Stimulated activated CD8-positive, alpha-beta memory T cell treated with anti-CD3 and anti-CD28 coated beads, Interleukin-15, amount 100 ng/mL, for 48 hours (primary cell): ENCODE results near the gene GPR157.
A peak's percentile ranks its signal among the peaks of the same experiment; 100 is the strongest.
"Not testable (repeated sequence)": the region's sequence is repeated elsewhere in the genome, so short reads cannot be mapped to it uniquely, and the experiment has no call there.

Experiments used
- DNase-seq, 2 donors: peaks; one replicate each; pipeline ENCODE4 v3.0.0-alpha.2; 2020; ENCODE audit warnings: low read depth in 2 of 2

GPR157 gene

DNA sequence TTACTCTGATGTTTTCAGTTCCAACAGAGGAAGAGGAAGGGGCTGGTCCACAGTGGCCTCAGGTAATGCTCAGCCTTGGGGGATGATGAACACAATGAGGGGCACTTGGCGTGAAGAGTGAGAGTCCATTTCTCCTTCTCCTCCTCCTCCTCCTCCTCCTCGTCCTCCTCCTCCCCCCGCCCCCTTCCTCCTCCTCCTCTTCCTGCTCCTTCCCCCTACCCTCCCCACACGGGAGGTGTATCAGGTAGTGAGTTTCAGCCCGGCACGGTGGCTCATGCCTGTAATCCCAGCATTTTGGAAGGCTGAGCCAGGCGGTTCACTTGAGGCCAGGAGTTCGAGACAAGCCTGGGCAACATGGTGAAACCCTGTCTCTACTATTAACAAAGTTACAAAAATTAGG, 17.3 kb upstream of the GPR157 start:
- no peak for DNase-seq

DNA sequence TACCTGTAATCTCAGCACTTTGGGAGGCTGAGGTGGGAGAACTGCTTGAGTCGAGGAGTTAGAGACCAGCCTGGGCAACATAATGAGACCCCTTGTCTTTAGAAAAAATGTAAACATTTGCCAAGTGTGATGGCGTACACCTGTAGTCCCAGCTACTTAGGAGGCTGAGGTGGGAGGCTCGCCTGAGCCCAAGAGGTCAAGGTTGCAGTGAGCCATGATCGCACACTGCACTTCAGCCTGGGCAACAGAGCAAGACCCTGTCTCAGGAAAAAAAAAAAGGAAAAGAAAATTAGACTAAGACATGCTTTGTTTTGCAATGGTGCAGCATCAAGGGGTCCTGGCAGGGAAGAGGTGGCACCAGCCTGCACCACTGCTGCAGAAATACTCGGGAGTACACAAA, 16.8 kb upstream of the GPR157 start:
- DNase-seq = no peak

DNA sequence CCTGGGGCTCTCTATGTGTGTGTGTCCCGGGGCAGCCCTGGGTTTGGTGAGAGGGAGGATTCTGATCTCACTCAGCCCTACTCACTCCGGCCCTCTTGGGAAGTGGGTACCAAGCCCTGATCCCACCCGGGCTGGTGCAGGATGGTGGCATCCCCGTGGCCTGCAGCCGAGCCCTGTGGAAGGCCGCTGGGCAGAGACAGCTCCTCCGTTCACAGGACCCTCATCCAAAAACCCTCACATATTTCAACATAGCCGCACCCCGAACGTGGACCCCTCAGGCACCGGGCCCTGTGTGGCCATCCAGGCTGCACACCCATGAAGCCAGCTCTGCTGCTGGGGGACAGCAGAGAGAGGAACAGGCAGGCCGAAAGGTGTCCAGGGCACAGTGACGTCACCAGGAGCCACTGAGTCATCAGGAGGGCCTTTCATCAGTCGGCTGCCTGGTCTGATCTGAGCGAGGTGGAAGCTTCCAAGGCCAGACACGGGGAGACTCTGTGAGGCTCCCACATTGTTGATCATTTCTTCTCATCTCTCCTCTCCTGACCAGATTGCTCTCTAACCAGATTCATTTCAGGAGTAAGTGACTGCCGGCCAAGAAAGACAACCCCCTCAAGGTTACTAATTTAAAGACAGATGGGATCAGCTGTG, 16.2 kb upstream of the GPR157 start:
- DNase-seq = peak in 1 of 2 donors; percentile 3

DNA sequence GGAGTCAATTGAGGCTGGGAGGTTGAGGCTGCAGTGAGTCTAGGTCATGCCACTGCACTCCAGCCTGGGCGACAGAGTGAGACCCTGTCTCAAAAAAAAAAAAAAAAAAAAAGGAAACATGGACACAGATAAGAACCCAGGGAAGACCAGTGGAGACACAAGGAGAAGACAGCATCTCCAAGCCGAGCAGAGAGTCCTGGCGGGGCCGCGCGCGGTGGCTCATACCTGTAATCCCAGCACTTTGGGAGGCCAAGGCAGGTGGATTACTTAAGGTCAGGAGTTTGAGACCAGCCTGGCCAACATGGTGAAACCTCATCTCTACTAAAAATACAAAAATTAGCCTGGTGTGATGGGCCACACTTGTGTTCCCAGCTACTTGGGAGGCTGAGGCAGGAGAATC, 15.6 kb upstream of the GPR157 start:
- DNase-seq = not testable (repeated sequence)

DNA sequence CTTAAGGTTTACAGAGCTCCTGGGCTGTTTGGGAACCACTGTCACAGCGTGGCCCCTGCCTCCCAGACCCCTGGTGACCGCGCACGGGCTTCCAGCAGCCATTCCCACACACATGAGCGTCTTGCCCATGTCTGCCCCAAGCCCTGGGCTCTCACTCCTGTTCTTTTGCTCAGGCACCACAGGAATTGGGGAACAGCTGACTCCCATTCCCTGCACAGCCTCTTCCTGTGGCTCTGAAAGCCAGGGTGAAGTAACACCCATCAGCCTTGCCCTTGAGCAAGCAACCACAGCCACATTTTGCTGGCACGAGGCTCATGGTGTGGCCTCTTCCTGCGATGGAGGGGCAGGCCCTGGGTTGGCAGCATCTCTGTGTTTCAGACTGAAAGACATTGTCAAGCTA, 14.3 kb upstream of the GPR157 start:
- no peak for DNase-seq

DNA sequence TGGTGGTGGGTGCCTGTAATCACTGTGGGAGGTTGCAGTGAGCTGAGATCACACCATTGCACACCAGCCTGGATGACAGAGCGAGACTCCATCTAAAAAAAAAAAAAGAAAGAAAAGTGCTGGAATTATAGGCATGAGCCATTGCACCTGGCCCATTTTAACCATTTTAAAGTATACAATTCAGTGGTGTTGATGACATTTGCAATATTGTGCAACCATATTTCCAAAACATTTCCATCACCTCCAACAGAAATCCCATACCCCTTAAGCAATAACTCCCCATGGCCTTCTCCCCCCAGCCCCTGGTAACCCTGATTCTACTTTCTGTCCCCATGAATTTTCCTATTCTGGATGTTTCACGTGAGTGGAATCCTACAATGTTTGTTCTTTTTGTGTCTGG, 11.0 kb upstream of the GPR157 start:
- DNase-seq = no peak

DNA sequence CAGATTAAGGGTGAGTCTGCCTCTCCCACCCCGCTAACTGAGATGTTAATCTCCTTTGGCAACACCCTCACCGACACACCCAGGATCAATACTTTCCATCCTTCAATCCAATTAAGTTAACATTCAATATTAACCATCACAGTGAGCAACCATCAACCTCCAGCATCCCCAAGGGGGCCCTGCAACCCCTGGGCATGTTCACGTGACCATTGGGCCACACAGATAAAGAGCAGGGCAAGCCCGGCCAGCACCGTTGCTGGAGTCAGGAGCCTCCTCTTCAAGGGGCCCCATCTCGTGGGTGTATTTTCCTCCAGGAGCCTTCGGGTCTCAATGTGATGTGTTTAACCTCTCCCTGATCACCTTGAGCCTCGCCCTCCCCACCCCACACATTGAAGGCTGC, 8.0 kb upstream of the GPR157 start:
- DNase-seq = no peak

DNA sequence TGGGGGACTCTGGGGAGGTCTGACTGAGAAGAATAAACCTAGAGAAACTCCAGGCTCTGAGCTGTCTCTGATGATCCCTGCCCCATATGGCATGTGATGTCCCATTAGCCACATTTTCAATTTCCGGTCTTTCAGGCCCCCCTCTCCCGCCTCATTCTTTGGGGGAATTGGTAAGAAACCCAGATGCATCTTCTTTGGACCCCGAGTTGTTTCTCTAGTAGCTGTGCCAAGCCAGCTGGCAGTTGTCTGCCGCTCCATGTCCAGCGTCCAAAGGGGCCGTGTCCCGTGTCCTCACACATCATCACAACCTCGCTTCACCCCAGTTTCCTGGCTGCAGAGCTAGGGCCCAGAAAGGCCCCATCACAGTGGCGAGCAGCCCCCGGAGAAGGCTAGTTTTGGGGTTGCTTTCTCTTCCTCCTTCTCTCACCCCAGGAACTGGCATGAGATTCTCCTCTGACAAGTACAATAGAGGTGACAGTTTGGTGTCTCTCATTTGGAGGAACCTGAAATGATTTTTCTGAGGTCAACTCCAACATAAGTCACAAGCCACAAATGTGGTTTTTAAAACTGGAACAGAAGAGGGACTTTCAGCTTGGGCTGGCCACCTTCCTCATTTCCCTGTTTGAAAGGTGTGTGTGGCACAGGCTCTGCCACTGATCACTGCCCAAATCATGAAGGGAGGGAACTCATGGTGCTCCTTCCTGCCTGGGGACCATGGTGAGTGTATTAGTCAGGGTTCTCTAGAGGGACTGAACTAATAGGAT, 6.4 kb upstream of the GPR157 start:
- DNase-seq = no peak

DNA sequence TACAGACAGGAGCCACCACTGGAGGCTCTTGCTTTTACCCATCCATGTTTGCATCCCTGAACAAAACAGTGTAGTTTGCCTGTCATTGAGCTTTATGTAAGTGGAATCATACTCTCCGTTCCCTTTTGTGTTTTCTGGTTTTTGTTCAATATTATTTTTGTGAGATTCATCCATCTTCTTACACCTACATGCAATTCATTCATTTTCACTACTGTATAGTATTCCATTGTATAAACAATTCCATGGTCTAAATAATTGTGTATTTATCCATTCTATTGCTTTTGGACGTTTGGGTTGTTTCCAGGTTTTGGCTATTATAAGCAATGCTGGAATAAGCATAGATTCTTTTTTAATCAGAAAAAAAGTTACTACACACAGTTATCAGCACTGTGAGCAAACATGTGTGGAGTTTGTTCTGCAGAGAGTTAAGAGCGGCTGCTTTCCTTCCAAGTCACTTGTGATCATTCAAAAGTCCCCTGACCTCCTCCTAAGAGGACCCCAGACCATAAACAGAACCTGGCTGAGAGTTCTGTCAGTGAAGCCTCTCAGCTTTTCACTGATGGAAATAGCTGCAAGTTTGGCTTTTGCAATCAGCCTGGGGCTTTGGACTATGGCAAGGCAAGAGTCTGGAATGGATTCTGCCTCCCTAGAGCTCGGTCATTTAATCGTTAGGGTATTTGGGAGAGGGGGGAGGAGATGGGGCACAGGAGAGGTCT, 5.1 kb upstream of the GPR157 start:
- no peak for DNase-seq

DNA sequence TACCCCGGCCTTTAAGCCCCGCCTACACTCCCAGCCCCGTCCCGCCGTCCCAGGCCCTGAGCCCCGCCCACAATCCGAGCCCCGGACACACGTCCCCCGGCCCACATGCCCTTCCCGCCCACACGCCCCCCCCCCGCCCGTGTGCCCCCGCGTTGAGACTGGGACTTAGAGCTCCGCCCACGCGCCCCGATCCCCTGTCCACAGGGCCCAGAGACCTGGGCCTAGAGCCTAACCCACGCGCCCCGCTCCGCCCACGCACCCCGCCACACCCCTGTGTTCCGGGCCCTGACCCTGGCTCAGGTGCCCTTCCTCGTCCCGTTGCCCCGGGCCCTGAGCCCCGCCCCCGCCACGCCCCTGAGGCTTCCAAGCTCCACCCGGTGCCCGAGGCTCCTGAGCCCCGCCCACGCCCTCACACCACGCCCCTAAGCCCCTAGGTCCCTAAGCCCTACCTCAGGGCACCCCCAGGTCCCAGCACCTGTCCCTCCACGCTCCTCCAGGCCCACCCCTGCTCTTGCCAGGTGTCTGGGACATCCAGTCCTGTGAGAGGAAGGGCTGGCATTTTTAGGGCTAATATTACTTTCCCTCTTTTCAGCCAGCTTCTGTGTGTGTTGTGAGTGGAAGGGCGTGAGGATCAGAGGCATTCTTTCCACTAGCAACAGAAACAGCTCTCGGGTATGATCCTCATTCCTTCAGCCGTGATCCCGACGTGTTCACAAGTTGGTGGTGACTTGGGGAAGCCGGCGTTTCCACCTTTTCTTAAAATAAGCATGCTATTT, 552 bp upstream of the GPR157 start:
- peak; percentile 70 to 78 for DNase-seq

DNA sequence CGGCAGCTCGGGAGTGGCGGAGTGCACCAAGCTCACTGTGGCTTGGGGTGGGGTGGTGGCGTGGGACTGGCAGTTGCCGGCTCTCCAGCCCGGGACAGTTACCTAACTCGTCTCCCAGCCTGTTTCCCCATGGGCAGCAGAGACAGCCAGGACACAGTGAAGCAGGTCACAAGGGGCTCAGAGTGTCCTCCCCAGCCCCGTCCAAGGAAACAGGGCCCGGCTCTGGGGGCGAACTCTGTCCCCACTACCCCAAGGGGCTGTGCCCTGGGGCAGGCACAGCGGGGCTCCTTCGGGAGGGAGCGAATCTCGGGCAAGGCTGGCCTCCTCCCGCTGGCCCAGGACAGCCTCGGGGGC, 759 bp downstream of the GPR157 start:
- no peak for DNase-seq

DNA sequence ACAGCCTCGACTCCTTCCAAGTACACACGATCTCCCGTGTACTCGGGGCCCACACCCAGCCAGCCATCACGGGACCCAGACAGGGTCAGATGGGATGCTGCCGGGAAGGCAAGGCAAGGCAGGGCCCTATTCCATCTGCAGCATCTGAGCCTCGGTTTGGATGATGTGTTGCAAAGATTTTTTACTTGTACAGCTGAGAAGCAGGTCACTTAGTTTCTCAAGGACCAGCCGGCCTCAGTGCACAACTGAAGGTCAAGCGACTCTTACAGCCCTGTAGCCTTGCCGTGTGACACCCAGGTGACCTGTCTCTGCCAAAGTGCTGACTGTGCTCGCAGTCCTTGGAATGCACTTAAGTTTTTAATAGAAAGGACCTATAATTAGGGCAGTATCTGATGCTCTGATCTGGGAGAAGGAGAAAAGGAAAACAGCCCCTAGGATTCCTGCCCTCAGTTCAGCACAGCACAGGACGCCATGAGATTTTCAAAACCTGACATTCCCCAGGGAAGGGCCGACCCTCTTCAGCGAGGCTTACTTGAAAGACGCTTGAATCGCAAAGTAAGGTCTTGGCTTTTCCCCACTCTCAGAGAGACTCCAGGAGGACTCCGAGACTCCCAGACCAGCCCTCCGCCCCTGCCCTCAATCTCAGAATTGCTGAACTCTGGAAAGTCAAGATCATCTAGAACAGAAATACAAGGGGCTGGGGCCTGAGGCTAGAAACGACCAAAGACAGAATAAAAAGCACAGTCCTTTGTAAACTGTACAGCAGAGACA, 1.3 kb downstream of the GPR157 start:
- DNase-seq = no peak

DNA sequence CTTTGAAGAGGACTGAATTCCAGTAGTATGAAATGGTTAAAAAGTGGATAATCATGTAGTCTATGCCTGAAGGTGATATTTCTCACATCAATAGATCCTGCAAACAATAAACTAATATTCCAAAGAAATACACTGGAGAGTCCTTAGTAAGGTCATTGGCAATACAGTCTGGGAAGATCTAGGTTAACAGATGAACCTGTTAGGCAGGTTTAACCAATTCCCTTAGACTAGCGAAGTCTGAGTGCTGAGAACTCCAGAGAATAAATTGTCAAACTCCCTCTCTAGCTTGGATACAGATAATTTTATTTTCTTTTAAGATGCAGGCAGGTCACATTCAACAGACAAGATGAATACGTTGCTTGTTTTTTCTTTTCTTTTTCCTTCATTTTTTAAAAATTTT, 2.4 kb downstream of the GPR157 start:
- DNase-seq = no peak

DNA sequence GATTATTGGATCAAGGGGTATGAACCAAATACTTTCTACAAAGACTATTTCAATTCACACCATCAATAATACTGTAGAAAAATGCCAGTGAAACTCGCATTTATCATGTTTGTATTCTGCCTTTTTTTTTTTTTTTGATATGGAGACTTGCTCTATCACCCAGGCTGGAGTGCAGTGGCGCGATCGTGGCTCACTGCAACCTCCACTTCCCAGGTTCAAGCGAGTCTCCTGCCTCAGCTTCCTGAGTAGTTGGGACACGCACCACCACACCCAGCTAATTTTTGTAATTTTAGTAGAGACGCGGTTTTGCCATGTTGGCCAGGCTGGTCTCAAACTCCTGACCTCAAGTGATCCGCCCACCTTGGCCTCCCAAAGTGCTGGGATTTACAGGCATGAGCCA, 3.1 kb downstream of the GPR157 start:
- not testable (repeated sequence) for DNase-seq

DNA sequence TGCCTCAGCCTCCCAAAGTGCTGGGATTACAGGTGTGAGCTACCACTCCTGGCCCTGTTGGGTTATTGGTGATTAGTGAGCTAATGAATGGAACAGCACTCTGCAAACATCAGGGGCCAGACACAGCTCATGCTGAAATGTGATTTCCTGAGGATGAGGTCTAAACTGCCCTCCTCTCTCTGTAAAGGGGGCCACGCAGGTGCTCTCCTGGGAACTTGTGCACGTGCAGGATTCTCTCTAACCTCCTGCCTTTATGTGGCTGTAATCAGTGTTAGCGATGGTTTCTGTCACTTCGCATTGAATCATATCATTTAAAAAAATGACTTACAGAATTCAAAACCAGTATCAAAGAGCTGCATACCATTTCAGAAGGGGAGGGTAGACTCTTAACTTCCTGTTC, 3.6 kb downstream of the GPR157 start:
- no peak for DNase-seq

DNA sequence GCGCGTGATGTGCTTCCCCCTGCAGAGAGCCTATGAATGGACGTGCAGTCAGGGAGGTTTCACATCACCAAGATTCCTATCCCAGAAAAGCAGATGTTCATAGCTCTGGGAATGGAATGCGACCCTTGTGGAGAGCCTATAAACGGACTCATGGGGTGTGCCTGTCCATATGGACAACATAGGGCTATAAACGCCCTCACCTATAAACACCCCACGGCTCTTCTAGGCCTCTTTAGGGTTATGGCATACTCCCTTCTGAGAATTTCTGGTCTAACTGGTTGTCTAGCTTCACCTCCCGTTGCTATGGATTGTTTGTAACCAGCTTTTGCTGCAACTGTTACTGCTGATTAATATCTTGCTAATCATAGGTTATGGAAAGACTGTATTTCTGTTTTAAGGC, 4.5 kb downstream of the GPR157 start:
- DNase-seq = not testable (repeated sequence)

DNA sequence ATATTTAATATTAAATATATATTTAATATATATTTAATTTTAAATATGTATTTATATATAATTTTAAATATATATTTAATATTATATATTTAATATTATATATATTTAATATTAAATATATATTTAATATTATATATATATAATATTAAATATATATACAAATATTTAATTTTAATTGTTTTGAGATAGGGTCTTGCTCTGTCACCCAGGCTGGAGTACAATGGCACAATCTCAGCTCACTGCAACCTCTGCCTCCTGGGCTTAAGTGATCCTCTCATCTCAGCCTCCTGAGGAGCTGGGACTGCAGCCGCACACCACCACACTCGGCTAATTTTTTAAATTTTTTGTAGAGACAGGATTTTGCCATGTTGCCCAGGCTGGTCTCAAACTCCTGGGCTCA, 5.2 kb downstream of the GPR157 start:
- not testable (repeated sequence) for DNase-seq

DNA sequence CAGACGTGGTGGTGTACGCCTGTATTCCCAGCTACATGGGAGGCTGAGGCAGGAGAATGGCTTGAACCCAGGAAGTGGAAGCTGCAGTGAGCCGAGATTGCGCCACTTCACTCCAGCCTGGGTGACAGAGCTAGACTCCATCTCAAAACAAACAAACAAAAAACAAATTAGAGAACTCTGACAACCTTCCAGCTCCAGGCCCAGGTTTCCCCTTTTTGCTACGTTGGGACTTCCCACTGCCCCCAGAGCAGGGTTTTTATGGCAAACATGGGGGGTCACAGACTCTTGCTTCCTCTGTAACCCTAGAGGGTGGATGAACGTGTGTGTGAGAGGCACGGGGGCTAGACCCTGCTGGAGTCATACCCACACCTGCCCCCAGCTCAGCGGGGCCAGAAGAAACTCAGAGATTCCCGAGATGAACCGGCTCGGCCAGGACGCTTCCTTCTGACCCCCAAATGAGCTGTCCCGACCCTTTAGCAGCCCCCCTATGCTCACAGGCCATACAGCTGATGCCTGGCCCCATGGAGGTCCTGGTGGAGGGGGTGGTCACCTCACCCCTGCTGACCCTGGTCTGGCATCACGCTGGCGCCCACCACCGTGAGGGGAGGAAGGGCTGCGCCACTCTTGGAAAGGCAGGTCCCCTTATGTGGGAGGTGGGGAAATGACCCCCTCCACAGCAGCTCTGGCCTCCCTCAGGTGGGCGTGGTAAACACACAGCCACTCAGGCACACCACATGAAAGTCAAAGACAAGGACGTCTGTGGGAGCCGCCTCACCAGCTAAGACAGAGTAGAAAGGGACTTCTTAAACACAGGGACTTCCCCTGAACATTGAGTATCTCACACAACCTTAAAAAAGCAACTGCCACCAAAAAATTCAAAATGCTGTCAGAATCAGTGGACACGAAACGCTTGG, 7.1 kb downstream of the GPR157 start:
- peak; percentile 31 to 44 for DNase-seq

DNA sequence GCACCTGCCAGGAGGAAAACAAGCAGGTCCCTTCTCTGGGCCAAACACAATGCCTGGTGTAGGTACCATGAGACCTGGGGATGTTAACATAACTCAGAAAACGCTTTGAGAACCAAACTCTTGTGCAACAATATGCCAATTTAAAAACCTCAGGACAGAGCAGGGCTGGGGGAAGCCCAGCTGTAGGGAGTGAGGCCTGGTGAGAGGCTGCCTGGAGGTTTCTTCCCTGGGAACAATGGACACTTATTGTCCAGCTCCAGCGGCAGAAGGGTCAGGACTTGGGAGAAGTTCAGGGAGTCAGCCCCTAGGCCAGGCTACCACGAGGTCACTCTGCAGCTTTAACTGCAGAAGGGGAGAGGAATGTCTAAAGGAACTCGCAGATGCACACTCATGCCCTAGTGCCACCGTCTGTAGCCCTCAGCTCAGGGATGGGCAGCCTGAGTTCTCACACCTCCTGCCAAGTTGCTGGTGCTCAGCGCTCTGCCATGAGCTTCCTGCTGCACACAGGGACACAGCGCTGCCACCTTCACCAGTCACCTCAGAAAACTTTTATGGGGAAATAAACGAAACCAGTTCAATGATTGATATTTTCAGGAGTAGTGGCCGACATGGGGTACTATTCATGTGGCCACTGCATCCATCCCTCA, 8.5 kb downstream of the GPR157 start:
- DNase-seq = no peak

DNA sequence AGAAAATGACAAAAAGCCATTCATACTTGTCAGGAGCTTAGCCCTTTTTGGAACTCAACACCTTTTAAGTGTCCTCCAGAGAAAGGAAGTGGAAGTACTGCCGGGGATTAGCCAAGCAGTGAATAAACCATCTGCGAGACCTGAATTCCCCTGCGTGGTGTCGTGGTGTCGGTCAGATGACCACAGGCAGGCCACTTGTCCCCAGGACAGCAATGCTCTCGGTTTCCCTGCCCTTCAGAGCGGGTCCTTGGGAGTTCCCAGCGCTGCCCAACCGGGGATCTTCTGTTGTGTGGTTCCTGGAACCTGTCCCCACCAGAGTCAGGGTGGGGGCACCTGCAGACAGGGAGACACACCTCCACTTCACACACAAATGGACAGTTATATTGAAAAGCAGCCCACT, 9.2 kb downstream of the GPR157 start:
- no peak for DNase-seq
